Muscle layer of duodenum (tissue), 2 donors: ENCODE results near the gene GGACT.

ENCODE experiments used
- H3K27ac ChIP-seq: one replicate; pipeline ENCODE4 v1.7.0; 2013; ENCODE audit warnings: mild to moderate bottlenecking, low read length
- H3K27me3 ChIP-seq: one replicate; pipeline ENCODE4 v1.7.0; 2013; ENCODE audit warnings: low read depth, mild to moderate bottlenecking, control low read depth, low read length
- H3K36me3 ChIP-seq, 2 donors: one replicate each; pipeline ENCODE4 v1.7.0; 2013; ENCODE audit warnings: low read length in 2 of 2, control low read depth in 1 of 2, mild to moderate bottlenecking in 1 of 2; ENCODE audit not compliant: insufficient read depth in 2 of 2, control insufficient read depth in 1 of 2
- H3K4me1 ChIP-seq, 2 donors: one replicate each; pipeline ENCODE4 v1.7.0; 2013; ENCODE audit warnings: low read length in 2 of 2, mild to moderate bottlenecking in 2 of 2, control low read depth in 1 of 2, moderate library complexity in 1 of 2; ENCODE audit not compliant: insufficient read depth in 2 of 2, control insufficient read depth in 1 of 2
- H3K4me3 ChIP-seq, 2 donors: one replicate each; pipeline ENCODE4 v1.7.0; 2013; ENCODE audit warnings: low read length in 2 of 2, low read depth in 1 of 2, mild to moderate bottlenecking in 1 of 2
- H3K9me3 ChIP-seq, 2 donors: one replicate each; pipeline ENCODE4 v1.7.0; 2013; ENCODE audit warnings: low read length in 2 of 2, control low read depth in 1 of 2, mild to moderate bottlenecking in 1 of 2; ENCODE audit not compliant: control insufficient read depth in 1 of 2
- donor health status: healthy.

GGACT gene

GRCh38 chr13:100547791-100548201 lies 40.8 kb downstream of the GGACT start:
- H3K27me3 ChIP-seq, result no peaks in the 10 kb centered on the region

DNA sequence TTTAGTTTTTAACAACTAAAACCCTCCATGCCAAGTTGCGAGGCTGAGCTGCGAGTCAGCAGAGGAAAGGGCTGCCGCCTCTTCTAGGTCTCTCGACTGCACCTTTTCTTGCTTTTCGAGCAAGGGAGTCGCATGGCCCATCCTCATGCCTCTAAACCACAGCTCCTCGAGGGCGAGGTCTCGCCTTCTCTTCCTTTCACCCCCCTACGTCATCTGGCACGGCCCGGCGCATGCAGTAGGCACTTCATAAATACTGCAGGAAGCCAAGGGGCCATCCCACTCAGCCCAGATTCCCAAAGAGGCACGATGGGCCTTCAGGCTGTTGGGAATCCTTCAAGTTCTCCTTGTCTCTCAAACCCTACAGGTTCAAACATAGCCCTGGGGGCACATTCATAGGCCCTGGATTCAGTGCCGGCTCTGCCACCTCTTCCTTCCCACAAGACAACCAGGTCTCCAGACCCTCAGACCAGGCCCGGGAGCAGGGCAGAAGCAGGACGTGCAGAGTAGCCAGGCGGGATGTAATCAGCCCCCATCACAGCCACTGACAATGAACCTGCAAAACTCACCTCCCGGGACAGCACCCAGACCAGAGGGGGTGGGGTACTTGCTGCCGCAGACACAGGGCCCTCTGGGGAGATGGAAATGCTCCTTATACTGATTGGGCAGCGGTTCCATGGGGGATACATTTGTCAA lies 41.7 kb downstream of the GGACT start:
- Histone ChIP-seq H3K36me3 (no peaks in the 10 kb centered on the region), H3K4me3 (no peak overlapping the region), H3K9me3 (no peaks in the 10 kb centered on the region), H3K4me1 (peaks cover 0 to 7% of the 10 kb centered on the region in 2 donors), H3K27me3 (no peaks in the 10 kb centered on the region), H3K27ac (no peak overlapping the region)

More at GRCh38 chr13:100547791-100548201, 40.8 kb downstream of the GGACT start:
- no peak overlapping the region for H3K27ac ChIP-seq
- peaks cover 0 to 7% of the 10 kb centered on the region in 2 donors for H3K4me1 ChIP-seq
- no peaks in the 10 kb centered on the region for H3K9me3 ChIP-seq
- no peak overlapping the region for H3K4me3 ChIP-seq
- no peaks in the 10 kb centered on the region for H3K36me3 ChIP-seq

GRCh38 chr13:100545684-100546061 lies 42.9 kb downstream of the GGACT start:
- H3K4me3 ChIP-seq, result no peak overlapping the region
- no peak overlapping the region for H3K27ac ChIP-seq
- H3K27me3 ChIP-seq, result no peaks in the 10 kb centered on the region
- peaks cover 0 to 7% of the 10 kb centered on the region in 2 donors for H3K4me1 ChIP-seq
- H3K36me3 ChIP-seq, result no peaks in the 10 kb centered on the region
- H3K9me3 ChIP-seq, result no peaks in the 10 kb centered on the region

DNA sequence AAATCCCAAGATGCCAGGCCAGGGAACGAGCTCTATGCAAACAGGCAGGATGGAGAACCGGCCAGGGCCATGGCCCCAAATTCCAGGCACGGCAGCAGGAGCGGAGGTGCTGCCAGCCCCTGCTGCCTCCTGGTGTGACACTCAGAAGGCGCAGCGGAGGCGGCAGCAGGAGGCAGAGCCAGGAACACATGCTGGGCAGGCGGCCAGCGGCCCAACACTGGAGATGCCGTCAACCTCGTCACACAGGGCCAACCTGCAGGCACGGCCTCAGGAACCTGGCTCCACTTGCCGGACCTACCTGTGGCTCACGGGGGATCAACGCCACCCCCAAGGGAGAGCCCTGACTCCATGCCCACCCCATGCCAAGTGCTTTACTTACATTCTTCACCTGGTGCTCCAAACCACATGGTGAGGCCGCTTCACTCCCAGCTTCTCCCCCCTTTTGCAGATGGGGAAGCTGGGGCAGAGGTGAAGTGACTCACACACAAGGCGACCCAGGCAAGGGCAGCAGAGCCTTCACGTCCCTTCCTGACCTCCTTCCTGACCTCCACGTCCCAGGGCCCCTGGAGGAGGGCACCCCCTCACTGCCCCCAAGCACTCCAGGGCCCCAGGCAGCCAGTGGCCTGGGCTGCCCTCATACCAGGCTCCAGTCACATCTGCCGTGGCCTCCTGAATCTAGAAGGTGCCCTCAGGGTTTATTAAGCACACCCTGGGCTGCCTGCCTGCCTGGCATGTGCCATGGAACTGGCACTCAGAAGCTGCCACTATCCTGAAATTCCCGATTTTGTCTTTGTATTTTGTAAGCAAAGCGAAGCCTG lies 43.5 kb downstream of the GGACT start:
- no peaks in the 10 kb centered on the region for H3K9me3 ChIP-seq
- no peaks in the 10 kb centered on the region for H3K36me3 ChIP-seq
- H3K27ac ChIP-seq, result no peak overlapping the region
- no peak overlapping the region for H3K4me3 ChIP-seq
- H3K27me3 ChIP-seq, result no peaks in the 10 kb centered on the region
- peaks cover 0 to 7% of the 10 kb centered on the region in 2 donors for H3K4me1 ChIP-seq

GRCh38 chr13:100543872-100544602 lies 44.6 kb downstream of the GGACT start:
- Histone ChIP-seq H3K4me3 (no peak overlapping the region), H3K27me3 (no peaks in the 10 kb centered on the region), H3K27ac (no peak overlapping the region), H3K4me1 (peaks cover 0 to 7% of the 10 kb centered on the region in 2 donors), H3K9me3 (no peaks in the 10 kb centered on the region), H3K36me3 (no peaks in the 10 kb centered on the region)

DNA sequence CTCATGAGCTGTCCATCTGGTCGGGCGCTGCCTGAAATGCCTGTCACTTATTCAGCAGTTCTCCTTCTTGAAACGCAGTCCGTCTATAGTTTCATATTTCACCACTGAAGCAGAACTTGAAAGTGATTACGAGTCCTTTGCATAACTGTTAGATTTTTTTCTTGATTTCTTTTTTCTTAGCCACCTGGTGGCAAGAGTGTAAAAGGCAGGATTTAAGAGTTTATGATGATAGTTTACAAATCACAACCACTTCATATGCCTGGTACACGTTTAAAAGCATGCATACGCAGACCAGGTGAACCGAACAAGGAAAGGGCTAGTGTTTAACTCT lies 45.8 kb downstream of the GGACT start:
- Histone ChIP-seq H3K27me3 (no peaks in the 10 kb centered on the region), H3K27ac (no peak overlapping the region), H3K4me3 (no peak overlapping the region), H3K4me1 (peaks cover 0 to 4% of the 10 kb centered on the region in 2 donors), H3K9me3 (no peaks in the 10 kb centered on the region), H3K36me3 (no peaks in the 10 kb centered on the region)

GRCh38 chr13:100541897-100542825 lies 46.4 kb downstream of the GGACT start:
- H3K27me3 ChIP-seq, result no peaks in the 10 kb centered on the region
- no peak overlapping the region for H3K4me3 ChIP-seq
- H3K27ac ChIP-seq, result no peak overlapping the region
- no peaks in the 10 kb centered on the region for H3K9me3 ChIP-seq
- H3K4me1 ChIP-seq, result no peaks in the 10 kb centered on the region
- no peaks in the 10 kb centered on the region for H3K36me3 ChIP-seq

DNA sequence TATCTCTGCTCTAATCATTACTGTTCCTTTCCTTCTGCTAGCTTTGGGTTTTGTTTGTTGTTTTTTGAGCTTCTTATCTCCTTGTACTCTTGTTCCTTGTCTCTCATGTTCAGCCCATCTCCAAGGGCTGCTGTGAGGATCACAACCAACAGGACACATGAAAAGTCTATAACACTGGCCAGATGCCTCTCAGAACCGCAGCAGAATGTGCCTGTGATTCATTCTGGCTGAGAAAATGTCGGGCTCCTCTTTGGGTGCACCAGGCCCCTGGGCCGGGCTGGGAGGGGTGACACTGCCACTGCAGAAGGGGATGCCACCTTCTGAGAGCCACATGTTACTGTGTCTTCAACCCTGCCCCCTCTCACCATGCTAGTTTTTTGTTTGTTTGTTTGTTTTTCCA lies 48.0 kb downstream of the GGACT start:
- H3K27ac ChIP-seq, result no peak overlapping the region
- H3K4me1 ChIP-seq, result no peaks in the 10 kb centered on the region
- no peaks in the 10 kb centered on the region for H3K36me3 ChIP-seq
- no peak overlapping the region for H3K4me3 ChIP-seq
- H3K9me3 ChIP-seq, result no peaks in the 10 kb centered on the region
- no peaks in the 10 kb centered on the region for H3K27me3 ChIP-seq

- Histone ChIP-seq H3K36me3 (no peaks in the 10 kb centered on the region), H3K27me3 (no peaks in the 10 kb centered on the region), H3K27ac (no peak overlapping the region), H3K4me1 (no peaks in the 10 kb centered on the region), H3K4me3 (no peak overlapping the region), H3K9me3 (no peaks in the 10 kb centered on the region)
These were observed 50.6 kb downstream of the GGACT start for GRCh38 chr13:100537951-100538462.

GRCh38 chr13:100537486-100537885 lies 51.1 kb downstream of the GGACT start:
- no peak overlapping the region for H3K27ac ChIP-seq
- no peaks in the 10 kb centered on the region for H3K9me3 ChIP-seq
- no peaks in the 10 kb centered on the region for H3K4me1 ChIP-seq
- no peaks in the 10 kb centered on the region for H3K27me3 ChIP-seq
- peaks cover 0 to 2% of the 10 kb centered on the region in 2 donors for H3K36me3 ChIP-seq
- H3K4me3 ChIP-seq, result no peak overlapping the region
